ENCODE results near the gene E2F6.

E2F6 gene

GRCh38 chr2:11459816-11460215 lies 6.1 kb downstream of the E2F6 start:
- no peak for DNase-seq

GRCh38 chr2:11458753-11459152 lies 7.2 kb downstream of the E2F6 start:
- no peak for DNase-seq

- DNase-seq: no peak
These were observed 8.0 kb downstream of the E2F6 start for GRCh38 chr2:11457935-11458334.

GRCh38 chr2:11456251-11456650 lies 9.7 kb downstream of the E2F6 start:
- DNase-seq: no peak

GRCh38 chr2:11454824-11455223 lies 11.1 kb downstream of the E2F6 start:
- no peak for DNase-seq

GRCh38 chr2:11450791-11451190 lies 15.2 kb downstream of the E2F6 start:
- no peak for DNase-seq

- DNase-seq: peak in 45 of 58 donors; percentile 7 to 76 (median 25)
These were observed 19.2 kb downstream of the E2F6 start for GRCh38 chr2:11446733-11447248.

- no peak for DNase-seq
These were observed 21.2 kb downstream of the E2F6 start for GRCh38 chr2:11444737-11445136.

GRCh38 chr2:11438555-11439080 lies 27.3 kb downstream of the E2F6 start:
- no peak for DNase-seq

GRCh38 chr2:11437602-11438001 lies 28.4 kb downstream of the E2F6 start:
- no peak for DNase-seq

GRCh38 chr2:11435036-11435435 lies 30.9 kb downstream of the E2F6 start:
- DNase-seq: peak in 7 of 58 donors; percentile 7 to 42 (median 16)

- DNase-seq: no peak
These were observed 31.5 kb downstream of the E2F6 start for GRCh38 chr2:11434443-11434842.

- DNase-seq: no peak
These were observed 32.1 kb downstream of the E2F6 start for GRCh38 chr2:11433822-11434221.

GRCh38 chr2:11430729-11431128 lies 35.2 kb downstream of the E2F6 start:
- DNase-seq: no peak

- DNase-seq: no peak
These were observed 38.7 kb downstream of the E2F6 start for GRCh38 chr2:11427224-11427623.

GRCh38 chr2:11422901-11423435 lies 43.0 kb downstream of the E2F6 start:
- DNase-seq: no peak

- no peak for DNase-seq
These were observed 43.5 kb downstream of the E2F6 start for GRCh38 chr2:11422491-11422865.

GRCh38 chr2:11421863-11422490 lies 44.0 kb downstream of the E2F6 start:
- no peak for DNase-seq

GRCh38 chr2:11420671-11421070 lies 45.3 kb downstream of the E2F6 start:
- no peak for DNase-seq

- DNase-seq: no peak
These were observed 45.8 kb downstream of the E2F6 start for GRCh38 chr2:11420190-11420589.

- peak in 16 of 58 donors; percentile 5 to 62 (median 27) for DNase-seq
These were observed 46.2 kb downstream of the E2F6 start for GRCh38 chr2:11419781-11420180.

- DNase-seq: no peak
These were observed 47.9 kb downstream of the E2F6 start for GRCh38 chr2:11417946-11418585.

- DNase-seq: no peak
These were observed 49.0 kb downstream of the E2F6 start for GRCh38 chr2:11416931-11417330.

All from anterior cingulate cortex (tissue), 58 donors.